GM21529 (cell line): ENCODE data around the gene MAST2.

Experiments
- ATAC-seq: cut with Tn5 transposase; IDR thresholded peaks from one replicate; pipeline ENCODE4 v1.9.1; 2021; ENCODE audit not compliant: unreplicated experiment

Gene MAST2

GRCh38 chr1:45974541-45975269, 171.3 kb downstream of the MAST2 start:
- no peak for ATAC-seq

GRCh38 chr1:45976623-45977022, 173.2 kb downstream of the MAST2 start:
- no peak for ATAC-seq

- no peak for ATAC-seq
Measured at GRCh38 chr1:45979074-45979777, 175.8 kb downstream of the MAST2 start.

- ATAC-seq, result no peak
Measured at GRCh38 chr1:45979778-45980176, 176.4 kb downstream of the MAST2 start.

- ATAC-seq, result no peak
Measured at GRCh38 chr1:45982359-45982758, 178.9 kb downstream of the MAST2 start.

- ATAC-seq, result no peak
Measured at GRCh38 chr1:45983967-45984366, 180.6 kb downstream of the MAST2 start.

- ATAC-seq, result no peak
Measured at GRCh38 chr1:45987204-45987603, 183.8 kb downstream of the MAST2 start.

GRCh38 chr1:45989249-45989648, 185.8 kb downstream of the MAST2 start:
- no peak for ATAC-seq

- no peak for ATAC-seq
Measured at GRCh38 chr1:45994423-45994822, 191.0 kb downstream of the MAST2 start.

- ATAC-seq, result no peak
Measured at GRCh38 chr1:45995298-45995697, 191.9 kb downstream of the MAST2 start.

- ATAC-seq, result no peak
Measured at GRCh38 chr1:45998020-45998617, 194.7 kb downstream of the MAST2 start.

- ATAC-seq, result no peak
Measured at GRCh38 chr1:45999507-45999906, 196.1 kb downstream of the MAST2 start.

GRCh38 chr1:46001081-46001785, 197.8 kb downstream of the MAST2 start:
- ATAC-seq, result no peak

GRCh38 chr1:46002551-46003150, 199.2 kb downstream of the MAST2 start:
- ATAC-seq, result no peak

GRCh38 chr1:46003315-46003714, 199.9 kb downstream of the MAST2 start:
- ATAC-seq, result no peak

- no peak for ATAC-seq
Measured at GRCh38 chr1:46004492-46004891, 201.1 kb downstream of the MAST2 start.

- ATAC-seq, result no peak
Measured at GRCh38 chr1:46005594-46005993, 202.2 kb downstream of the MAST2 start.

GRCh38 chr1:46008585-46008984, 205.2 kb downstream of the MAST2 start:
- ATAC-seq, result no peak

- ATAC-seq, result no peak
Measured at GRCh38 chr1:46010611-46011010, 207.2 kb downstream of the MAST2 start.

GRCh38 chr1:46011121-46011695, 207.8 kb downstream of the MAST2 start:
- ATAC-seq, result no peak

GRCh38 chr1:46012236-46012635, 208.8 kb downstream of the MAST2 start:
- ATAC-seq, result no peak
